ENCODE data around the gene LHFPL2.

The LHFPL2 gene

GRCh38 chr5:78611126-78611605 lies 37.4 kb downstream of the LHFPL2 start:
- DNase-seq (ENCODE audit: extremely low spot score), result no peak
- POLR2A ChIA-PET, result interaction anchor here (1.8 kb wide), 1 partner anchor 19 kb away, joined by 4 read pairs; no protein-coding TSS in a partner anchor
- no peak for TF ChIP-seq BHLHE40 (IDR thresholded peaks at IDR 0.05; ENCODE audit: borderline replicate concordance)
- TF ChIP-seq TARDBP (IDR thresholded peaks at IDR 0.05), result no peak
- TF ChIP-seq NFRKB (IDR thresholded peaks at IDR 0.05), result no peak
- TF ChIP-seq FOXM1 (IDR thresholded peaks at IDR 0.05; ENCODE audit: borderline replicate concordance), result no peak
- TF ChIP-seq FOXA1 (IDR thresholded peaks at IDR 0.05), result no peak
- TF ChIP-seq ARNT (IDR thresholded peaks at IDR 0.05), result no peak
- TF ChIP-seq HDGF (IDR thresholded peaks at IDR 0.05; ENCODE audit: borderline replicate concordance), result no peak
- TF ChIP-seq SUZ12 (IDR thresholded peaks at IDR 0.05), result no peak
- no peak for TF ChIP-seq LEF1 (IDR thresholded peaks at IDR 0.05; ENCODE audit: borderline replicate concordance)
- no peak for TF ChIP-seq SP1 (IDR thresholded peaks at IDR 0.05)
- no peak for TF ChIP-seq FOXK2 (IDR thresholded peaks at IDR 0.05)
- TF ChIP-seq L3MBTL2 (conservative IDR thresholded peaks at IDR 0.05), result no peak
- CTCF ChIA-PET, result interaction anchor here (0.6 to 0.9 kb wide), 2 partner anchors 11 to 110 kb away, joined by 3 to 6 read pairs; no protein-coding TSS in a partner anchor

DNA sequence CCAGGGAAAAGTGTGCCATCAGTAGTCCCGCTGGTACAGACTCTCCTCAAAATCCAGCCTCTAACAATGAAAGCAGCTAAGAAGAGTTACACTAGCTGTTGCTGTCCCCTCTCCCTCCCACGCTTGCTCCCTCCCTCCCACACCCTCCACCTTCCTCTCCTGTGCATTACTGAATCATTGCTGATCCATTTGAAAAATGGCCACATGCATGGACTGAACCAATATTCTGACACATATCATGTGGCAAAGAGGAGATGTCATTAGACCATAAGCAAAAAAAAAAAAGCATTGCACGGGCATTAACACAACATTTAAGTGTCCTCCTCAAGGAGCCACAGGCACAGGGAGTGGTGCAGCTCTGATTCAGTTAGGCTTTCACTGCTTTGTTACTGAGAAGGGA lies 37.9 kb downstream of the LHFPL2 start:
- DNase-seq (ENCODE audit: extremely low spot score), result no peak
- POLR2A ChIA-PET, result interaction anchor here (1.8 kb wide), 1 partner anchor 19 kb away, joined by 4 read pairs; no protein-coding TSS in a partner anchor
- TF ChIP-seq ELF4 (IDR thresholded peaks at IDR 0.05) (no peak), LEF1 (IDR thresholded peaks at IDR 0.05; ENCODE audit: borderline replicate concordance) (no peak), SUZ12 (IDR thresholded peaks at IDR 0.05) (no peak), BHLHE40 (IDR thresholded peaks at IDR 0.05; ENCODE audit: borderline replicate concordance) (no peak)
- CTCF ChIA-PET, result interaction anchor here (0.9 kb wide), 1 partner anchor 11 kb away, joined by 3 read pairs; no protein-coding TSS in a partner anchor

- DNase-seq (ENCODE audit: extremely low spot score), result no peak
- ChIA-PET POLR2A (interaction anchor here (1.8 kb wide), 1 partner anchor 20 kb away, joined by 4 read pairs; no protein-coding TSS in a partner anchor), CTCF (no interaction called here)
- TF ChIP-seq PKNOX1 (IDR thresholded peaks at IDR 0.05) (no peak), SP1 (IDR thresholded peaks at IDR 0.05) (no peak), LEF1 (IDR thresholded peaks at IDR 0.05; ENCODE audit: borderline replicate concordance) (no peak), BHLHE40 (IDR thresholded peaks at IDR 0.05; ENCODE audit: borderline replicate concordance) (no peak), SUZ12 (IDR thresholded peaks at IDR 0.05) (no peak), TARDBP (IDR thresholded peaks at IDR 0.05) (no peak), HDGF (IDR thresholded peaks at IDR 0.05; ENCODE audit: borderline replicate concordance) (no peak), FOXA1 (IDR thresholded peaks at IDR 0.05) (no peak), CTBP1 (IDR thresholded peaks at IDR 0.05; ENCODE audit: borderline replicate concordance) (no peak), FOXM1 (IDR thresholded peaks at IDR 0.05; ENCODE audit: borderline replicate concordance) (no peak)
These were observed 38.4 kb downstream of the LHFPL2 start for GRCh38 chr5:78610163-78610583.

- POLR2A ChIA-PET, result no interaction called here
- CTCF ChIA-PET, result no interaction called here
- no peak for DNase-seq (ENCODE audit: extremely low spot score)
- TF ChIP-seq FOXA1 (IDR thresholded peaks at IDR 0.05) (no peak), CTBP1 (IDR thresholded peaks at IDR 0.05; ENCODE audit: borderline replicate concordance) (peak; percentile 62)
These were observed 40.7 kb downstream of the LHFPL2 start for GRCh38 chr5:78607864-78608263.

GRCh38 chr5:78606241-78606640 lies 42.3 kb downstream of the LHFPL2 start:
- ChIA-PET POLR2A (no interaction called here), CTCF (no interaction called here)
- TF ChIP-seq L3MBTL2 (conservative IDR thresholded peaks at IDR 0.05), result no peak
- no peak for DNase-seq (ENCODE audit: extremely low spot score)

GRCh38 chr5:78605611-78606010 lies 43.0 kb downstream of the LHFPL2 start:
- CTCF ChIA-PET, result no interaction called here
- TF ChIP-seq ARNT (IDR thresholded peaks at IDR 0.05), result no peak
- POLR2A ChIA-PET, result no interaction called here
- no peak for DNase-seq (ENCODE audit: extremely low spot score)

GRCh38 chr5:78604689-78605285 lies 43.8 kb downstream of the LHFPL2 start:
- no peak for DNase-seq (ENCODE audit: extremely low spot score)
- ChIA-PET CTCF (no interaction called here), POLR2A (no interaction called here)
- TF ChIP-seq FOXK2 (IDR thresholded peaks at IDR 0.05) (no peak), NFRKB (IDR thresholded peaks at IDR 0.05) (no peak), L3MBTL2 (conservative IDR thresholded peaks at IDR 0.05) (no peak), FOXA1 (IDR thresholded peaks at IDR 0.05) (no peak), LEF1 (IDR thresholded peaks at IDR 0.05; ENCODE audit: borderline replicate concordance) (no peak), SP1 (IDR thresholded peaks at IDR 0.05) (no peak), SUZ12 (IDR thresholded peaks at IDR 0.05) (no peak), TARDBP (IDR thresholded peaks at IDR 0.05) (no peak), ZNF384 (IDR thresholded peaks at IDR 0.05) (no peak), CTBP1 (IDR thresholded peaks at IDR 0.05; ENCODE audit: borderline replicate concordance) (no peak), ARNT (IDR thresholded peaks at IDR 0.05) (no peak), ELF4 (IDR thresholded peaks at IDR 0.05) (no peak), PKNOX1 (IDR thresholded peaks at IDR 0.05) (no peak), FOXM1 (IDR thresholded peaks at IDR 0.05; ENCODE audit: borderline replicate concordance) (no peak), HDGF (IDR thresholded peaks at IDR 0.05; ENCODE audit: borderline replicate concordance) (no peak), BHLHE40 (IDR thresholded peaks at IDR 0.05; ENCODE audit: borderline replicate concordance) (no peak)
